HG03460 (cell line): ENCODE data around the gene ALOX5AP.

ENCODE experiments used
- ATAC-seq: cut with Tn5 transposase; IDR thresholded peaks from one replicate; pipeline ENCODE4 v1.9.1; 2021; ENCODE audit not compliant: unreplicated experiment

The ALOX5AP gene

DNA sequence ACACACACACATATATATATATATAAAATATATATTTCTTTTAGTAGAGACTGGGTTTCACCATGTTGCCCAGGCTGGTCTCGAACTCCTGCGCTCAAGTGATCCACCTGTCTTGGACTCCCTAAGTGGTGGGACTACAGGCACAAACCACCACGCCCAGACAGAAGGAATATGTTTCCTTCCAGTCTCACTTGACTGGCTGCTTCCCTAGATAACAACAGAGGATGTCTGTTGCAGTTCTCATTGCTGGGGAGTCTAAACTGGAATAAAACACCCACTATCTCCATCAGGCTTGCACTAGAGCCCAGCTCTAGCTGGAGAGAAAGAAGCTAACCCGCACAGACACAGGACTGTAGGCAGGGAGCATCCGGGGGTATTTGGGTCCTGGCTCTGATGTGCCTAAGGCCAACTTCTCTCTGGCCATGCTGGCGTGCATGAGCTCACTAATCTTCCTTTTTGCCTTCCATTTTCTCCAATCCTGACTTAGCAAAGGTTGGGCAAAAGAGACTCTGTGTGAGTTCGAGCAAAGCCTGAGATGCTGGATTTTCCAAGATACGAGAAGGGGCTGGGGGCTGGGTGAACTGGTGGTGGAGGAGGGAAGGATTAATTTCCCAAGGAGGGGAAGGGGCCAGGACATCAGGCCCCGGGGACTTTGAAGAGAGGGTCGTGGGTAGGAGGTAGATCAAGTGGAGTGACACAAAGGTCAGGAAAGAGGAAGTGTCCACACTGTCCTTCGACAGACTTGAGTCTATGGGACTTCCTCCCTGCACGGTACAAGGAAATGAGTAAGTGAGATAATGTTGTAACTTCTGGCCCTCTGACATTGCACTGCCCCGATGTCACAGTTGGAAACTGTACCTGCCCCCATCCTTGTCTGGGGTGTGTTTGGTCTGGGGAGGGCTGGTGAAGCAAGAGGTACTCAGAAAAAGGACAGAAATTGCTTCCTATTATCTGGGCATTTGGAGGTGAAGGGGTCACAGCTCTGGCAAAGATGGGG, 22.5 kb upstream of the ALOX5AP start:
- no peak for ATAC-seq

DNA sequence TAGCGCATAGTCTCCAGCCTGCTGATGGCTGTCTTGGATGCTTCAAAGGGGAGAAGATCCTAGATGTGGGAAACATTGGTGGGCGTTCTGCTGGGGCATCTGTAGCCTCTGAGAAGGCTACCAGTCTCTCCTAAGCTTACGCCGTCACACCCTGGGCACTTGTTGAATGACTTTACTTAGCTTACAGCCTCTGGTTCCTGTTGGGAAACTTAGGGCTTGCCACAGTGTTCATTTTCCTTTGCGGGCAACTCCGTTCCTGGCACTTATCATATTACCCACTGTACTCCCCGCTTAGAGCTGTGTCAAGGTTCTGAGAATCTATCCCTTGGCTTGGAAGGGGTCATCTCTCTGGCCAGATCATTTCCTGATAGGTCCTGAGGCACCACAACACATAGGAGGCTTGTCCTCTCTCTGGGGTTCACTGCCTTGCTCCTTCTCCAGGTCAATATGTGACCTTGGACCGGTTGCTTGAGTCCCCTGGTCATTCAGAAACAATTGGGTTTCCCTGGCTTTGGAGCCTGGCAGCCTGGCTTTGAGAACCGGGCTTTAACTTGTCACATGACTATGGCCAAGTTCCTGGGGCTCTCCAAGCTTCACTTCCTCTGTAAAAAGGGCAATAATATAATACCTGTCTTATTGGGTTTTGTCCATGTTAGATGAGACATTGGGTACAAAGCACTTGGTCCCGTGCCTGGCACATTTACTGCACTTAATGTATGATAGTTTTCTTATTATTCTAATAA, 20.5 kb upstream of the ALOX5AP start:
- ATAC-seq: no peak

DNA sequence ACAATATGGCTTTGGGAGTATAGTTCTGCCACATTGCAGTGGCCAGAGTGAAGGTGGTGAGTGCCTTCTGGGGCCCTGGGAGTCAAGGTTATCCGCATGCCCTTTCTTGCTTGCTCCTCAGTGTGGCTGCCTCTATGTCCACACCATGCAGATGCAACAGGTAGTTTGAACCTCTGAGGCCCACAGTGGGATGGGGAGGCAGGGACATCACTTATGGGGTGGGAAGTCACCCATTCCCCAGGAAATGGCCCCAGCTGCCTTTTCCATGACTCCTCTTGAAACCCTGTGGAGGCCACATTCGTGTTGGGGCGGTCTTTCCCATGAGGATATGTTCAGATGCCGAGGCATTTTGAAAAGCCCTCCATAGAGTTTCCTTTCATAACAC, 20.0 kb upstream of the ALOX5AP start:
- ATAC-seq: no peak

DNA sequence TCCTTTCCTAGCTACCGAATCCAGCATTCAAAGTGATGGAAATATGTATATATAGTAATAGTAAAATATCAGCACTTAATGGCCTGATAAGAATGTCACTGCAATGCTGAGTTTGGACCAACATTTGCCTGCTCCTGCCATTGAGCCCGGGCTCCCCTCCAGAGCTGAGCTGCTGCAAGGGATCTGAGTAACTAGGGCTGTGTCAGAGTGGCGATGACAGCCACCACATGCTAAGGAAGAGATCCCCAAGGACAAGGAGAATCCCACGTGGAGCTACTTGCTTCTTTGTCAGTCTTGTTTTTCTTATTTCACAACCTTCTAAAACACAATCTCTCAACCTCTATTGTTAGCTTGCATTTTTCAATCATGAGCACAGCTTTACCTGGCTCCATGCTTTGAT, 19.5 kb upstream of the ALOX5AP start:
- no peak for ATAC-seq

- ATAC-seq: no peak
Observed at GRCh38 chr13:30718661-30719524, 16.4 kb upstream of the ALOX5AP start.

- ATAC-seq: no peak
Observed at GRCh38 chr13:30719525-30719914, 15.8 kb upstream of the ALOX5AP start.

DNA sequence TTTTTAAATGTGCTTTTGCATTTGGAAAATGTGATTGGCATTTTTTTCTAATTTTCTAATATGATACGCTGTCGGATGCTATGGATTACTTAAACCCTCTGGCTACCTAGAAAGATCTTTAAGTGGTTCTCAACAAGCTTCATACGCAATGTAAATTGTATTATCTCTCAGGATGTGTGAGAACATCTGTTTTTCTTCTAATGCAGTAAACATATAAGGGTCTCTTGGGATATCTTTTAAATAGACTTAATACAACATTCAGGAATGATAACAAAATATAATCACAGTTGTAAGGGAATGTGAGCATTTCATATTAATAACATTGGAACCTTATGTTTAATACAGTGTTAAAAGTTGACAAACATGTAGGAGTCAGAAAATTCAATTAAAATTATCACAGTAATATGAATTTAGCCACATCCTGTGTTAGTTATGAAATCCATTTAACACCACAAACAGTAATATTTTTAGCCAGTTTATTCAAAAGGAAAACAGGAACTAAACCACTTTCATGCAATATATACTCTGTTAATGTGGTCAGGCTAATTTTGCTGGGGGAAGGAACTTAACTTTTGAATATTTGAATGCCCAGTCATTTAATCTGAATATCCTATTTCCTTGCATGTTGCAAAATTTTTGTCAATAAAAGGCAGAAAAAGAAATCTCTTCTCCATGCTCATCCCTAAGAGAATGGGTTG, 15.0 kb upstream of the ALOX5AP start:
- ATAC-seq: peak; percentile 77

- no peak for ATAC-seq
Observed at GRCh38 chr13:30721936-30722335, 13.4 kb upstream of the ALOX5AP start.

- no peak for ATAC-seq
Observed at GRCh38 chr13:30722361-30722760, 13.0 kb upstream of the ALOX5AP start.

GRCh38 chr13:30724778-30725177, 10.6 kb upstream of the ALOX5AP start:
- no peak for ATAC-seq

GRCh38 chr13:30725326-30726085, 9.8 kb upstream of the ALOX5AP start:
- no peak for ATAC-seq

- no peak for ATAC-seq
Observed at GRCh38 chr13:30726192-30726591, 9.2 kb upstream of the ALOX5AP start.

DNA sequence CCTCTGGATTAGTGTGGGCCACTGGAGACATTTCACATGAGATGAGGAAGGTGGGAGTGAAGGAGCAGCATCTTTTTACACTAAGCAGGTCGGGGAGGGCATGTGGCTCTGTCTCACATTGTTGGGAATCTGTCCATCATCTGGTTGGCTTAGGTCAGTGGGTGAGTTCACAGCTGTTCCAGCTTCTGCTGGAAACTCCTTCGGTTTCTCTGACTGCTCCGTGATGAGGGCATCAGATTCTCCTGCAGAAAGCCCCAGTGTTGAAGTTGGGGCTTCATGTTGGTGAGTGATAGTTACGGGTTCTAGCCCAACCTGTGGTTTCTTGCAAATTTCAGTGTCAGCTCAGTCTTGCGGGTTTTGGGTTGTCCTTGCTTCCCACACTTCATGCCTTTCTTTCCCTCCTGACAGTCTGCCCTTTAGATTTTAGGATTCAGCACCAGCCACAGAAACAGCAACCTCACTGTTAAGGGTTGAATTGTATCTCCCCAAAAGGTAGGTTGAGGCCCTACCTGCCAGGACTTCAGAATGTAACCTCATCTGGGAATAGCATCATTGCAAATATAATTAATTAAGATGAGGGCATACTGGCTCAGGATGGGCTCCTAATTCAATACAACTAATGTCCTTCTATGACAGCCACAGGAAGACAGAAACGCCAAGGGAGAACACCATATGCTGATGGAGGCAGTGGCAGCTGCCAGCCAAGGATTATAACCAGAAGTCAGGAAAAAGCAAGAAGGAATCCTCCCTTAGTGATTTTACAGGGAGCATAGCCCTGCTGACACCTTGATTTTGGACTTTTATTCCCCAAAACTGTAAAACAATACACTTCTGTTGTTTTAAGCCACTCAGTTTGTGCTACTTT, 7.6 kb upstream of the ALOX5AP start:
- no peak for ATAC-seq

- ATAC-seq: no peak
Observed at GRCh38 chr13:30729801-30730200, 5.5 kb upstream of the ALOX5AP start.

GRCh38 chr13:30730526-30730925, 4.8 kb upstream of the ALOX5AP start:
- no peak for ATAC-seq

GRCh38 chr13:30731361-30732045, 3.8 kb upstream of the ALOX5AP start:
- ATAC-seq: no peak

- ATAC-seq: no peak
Observed at GRCh38 chr13:30732046-30732390, 3.3 kb upstream of the ALOX5AP start.

DNA sequence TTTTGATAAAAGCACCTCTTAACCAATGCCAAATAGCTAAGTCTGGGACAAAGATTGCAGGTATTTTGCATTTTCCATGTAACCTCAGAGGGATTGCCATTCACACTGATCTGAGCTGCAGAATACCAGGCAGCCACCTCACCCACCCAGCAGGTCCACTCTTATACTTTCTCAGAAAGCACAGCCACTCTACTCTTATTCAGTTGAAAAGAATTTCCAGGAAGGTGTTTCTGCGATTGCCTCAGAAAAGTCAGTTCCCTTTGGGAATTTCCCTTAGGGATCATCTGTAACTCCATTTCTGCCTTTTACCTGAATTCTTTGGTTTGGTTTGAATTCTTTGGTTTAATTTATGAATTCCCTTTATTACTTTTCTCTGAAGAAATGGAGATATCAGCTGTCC, 904 bp upstream of the ALOX5AP start:
- no peak for ATAC-seq

DNA sequence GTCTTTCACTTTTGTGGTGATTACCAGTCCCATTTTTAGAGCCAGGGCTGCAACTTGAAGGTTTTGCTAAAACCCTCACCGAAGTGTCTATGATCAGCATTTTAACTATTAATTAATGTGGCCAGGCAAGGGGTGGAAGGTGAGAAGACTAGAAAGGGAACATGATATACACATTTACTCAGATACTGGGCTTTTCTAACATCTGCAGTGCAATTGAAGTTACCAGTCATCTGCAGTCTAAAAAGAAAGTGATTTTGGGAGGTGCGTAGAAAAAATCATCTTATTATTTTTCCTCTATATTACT, 481 bp downstream of the ALOX5AP start:
- no peak for ATAC-seq
